ENCODE measurements around the gene CFAP74. TPM values are rescaled to one million over a fixed set of nuclear protein-coding genes. Genes with fewer than 3 reads are reported as not detected.

CFAP74 gene
- total and polyA plus RNA-seq, 2 of the 13 experiments (the other 11 are each of a cell fraction or from before 2014, with no cell fraction given) = 0.27 to 0.62 TPM

GRCh38 chr1:1986451-1987141, 17.0 kb downstream of the CFAP74 start (continued):
- TF ChIP-seq ZBTB10 (CRISPR knock-in tag; IDR thresholded peaks at IDR 0.05; ENCODE audit: borderline replicate concordance) = no peak
- no peak for TF ChIP-seq NFYB (CRISPR knock-in tag; IDR thresholded peaks at IDR 0.05)
- TF ChIP-seq ZNF580 (CRISPR knock-in tag; IDR thresholded peaks at IDR 0.05; ENCODE audit: borderline replicate concordance, low read depth) = no peak
- TF ChIP-seq ZNF543 (CRISPR knock-in tag; IDR thresholded peaks at IDR 0.05) = no peak
- no peak for TF ChIP-seq MED13 (CRISPR knock-in tag; IDR thresholded peaks at IDR 0.05)
- no peak for TF ChIP-seq SIX4 (CRISPR knock-in tag; IDR thresholded peaks at IDR 0.05)
- no peak for TF ChIP-seq ZBTB39 (CRISPR knock-in tag; IDR thresholded peaks at IDR 0.05)
- TF ChIP-seq PATZ1 (CRISPR knock-in tag; IDR thresholded peaks at IDR 0.05) = 0 out of 2 replicates have a peak, but pooled peaks have one; percentile 11
- TF ChIP-seq ZNF790 (CRISPR knock-in tag; IDR thresholded peaks at IDR 0.05; ENCODE audit: borderline replicate concordance) = no peak
- TF ChIP-seq RXRB (CRISPR knock-in tag; IDR thresholded peaks at IDR 0.05; ENCODE audit: borderline replicate concordance) = no peak
- no peak for TF ChIP-seq IKZF4 (CRISPR knock-in tag; IDR thresholded peaks at IDR 0.05; ENCODE audit: borderline replicate concordance, low read depth, not compliant biosample characterization)
- 0 out of 2 replicates have a peak, but pooled peaks have one; percentile 33 for TF ChIP-seq ZNF678 (CRISPR knock-in tag; IDR thresholded peaks at IDR 0.05)
- no peak for TF ChIP-seq FOXM1 (CRISPR knock-in tag; IDR thresholded peaks at IDR 0.05)
- no peak for TF ChIP-seq STAG1 (CRISPR knock-in tag; IDR thresholded peaks at IDR 0.05)
- no peak for TF ChIP-seq ZNF557 (CRISPR knock-in tag; IDR thresholded peaks at IDR 0.05)

Data from HepG2 (cell line).